IMR-90 (cell line): ENCODE results near the gene GRIK5. TPM values are rescaled to one million over a fixed set of nuclear protein-coding genes. Genes with fewer than 3 reads are reported as not detected.

Source experiments
- ATAC-seq: fragments of 200-7000 bp; cut with Tn5 transposase; 2 replicates; pipeline ENCODE4 v1.9.1; 2020; ENCODE audit warnings: low read depth, mild to moderate bottlenecking, moderate library complexity
- BruUV-seq: library from RNA; stranded (reverse); fragments of 400-500 nt; replicated peaks from 2 replicates; lab custom pipeline; 2021; lab: Mats Ljungman, UMichigan
- CTCF ChIA-PET: fragments of 300-600 bp; formaldehyde crosslinking; extraction: SDS; loops from one replicate; lab custom pipeline; 2021; ENCODE audit warnings: antibody characterized with exemption; lab: Yijun Ruan, JAX
- POLR2A ChIA-PET: fragments of 300-600 bp; sonication (Branson Sonifier 250); formaldehyde crosslinking; loops from one replicate; lab custom pipeline; 2022; ENCODE audit warnings: antibody characterized with exemption; ENCODE audit not compliant: unreplicated experiment; lab: Charles Lee
- DNase-seq: peaks from one replicate; pipeline ENCODE4 v3.0.0; 2013
- H2AFZ ChIP-seq: replicated peaks from 2 replicates; pipeline ENCODE3; 2013; ENCODE audit warnings: low read length, mild to moderate bottlenecking; ENCODE audit not compliant: poor library complexity
- H2AK5ac ChIP-seq: 2 replicates; pipeline ENCODE4 v1.6.1; 2013; ENCODE audit warnings: low read depth, low read length, inconsistent platforms
- H2AK9ac ChIP-seq: replicated peaks from 2 replicates; pipeline ENCODE3; 2013; ENCODE audit warnings: mild to moderate bottlenecking, low read depth, low read length, moderate library complexity; ENCODE audit not compliant: poor library complexity
- H2BK120ac ChIP-seq: 2 replicates; pipeline ENCODE4 v1.6.1; 2013; ENCODE audit warnings: low read depth, low read length, inconsistent platforms
- H2BK15ac ChIP-seq: 3 replicates; pipeline ENCODE4 v1.6.1; 2013; ENCODE audit warnings: low read depth, low read length, inconsistent platforms
- H2BK20ac ChIP-seq: 2 replicates; pipeline ENCODE4 v1.6.1; 2013; ENCODE audit warnings: low read depth, mild to moderate bottlenecking, inconsistent platforms, low read length, moderate library complexity
- H2BK5ac ChIP-seq: 2 replicates; pipeline ENCODE4 v1.6.1; 2013; ENCODE audit warnings: mild to moderate bottlenecking, low read depth, low read length, inconsistent platforms; ENCODE audit not compliant: poor library complexity, severe bottlenecking
- H3K14ac ChIP-seq: replicated peaks from 2 replicates; pipeline ENCODE4 v1.6.1; 2013; ENCODE audit warnings: low read depth, low read length, inconsistent platforms
- H3K18ac ChIP-seq: 2 replicates; pipeline ENCODE4 v1.6.1; 2013; ENCODE audit warnings: low read depth, low read length, control low read depth
- H3K23ac ChIP-seq: 2 replicates; pipeline ENCODE4 v1.6.1; 2013; ENCODE audit warnings: low read depth, low read length, inconsistent platforms
- H3K27ac ChIP-seq: 2 replicates; pipeline ENCODE4 v1.5.1; 2013; ENCODE audit warnings: mild to moderate bottlenecking, control low read depth, low read length; ENCODE audit not compliant: insufficient read depth
- H3K27me3 ChIP-seq: 2 replicates; pipeline ENCODE4 v1.6.1; 2013; ENCODE audit warnings: low read length; ENCODE audit not compliant: control insufficient read depth, insufficient read depth
- H3K36me3 ChIP-seq: 2 replicates; pipeline ENCODE4 v1.6.1; 2013; ENCODE audit warnings: low read length, mixed read lengths; ENCODE audit not compliant: control insufficient read depth, insufficient read depth
- H3K4ac ChIP-seq: 2 replicates; pipeline ENCODE4 v1.6.1; 2013; ENCODE audit warnings: low read depth, low read length, inconsistent platforms
- H3K4me1 ChIP-seq: 2 replicates; pipeline ENCODE4 v1.6.1; 2013; ENCODE audit warnings: low read length, mixed read lengths; ENCODE audit not compliant: control insufficient read depth, insufficient read depth
- H3K4me2 ChIP-seq: 2 replicates; pipeline ENCODE4 v1.6.1; 2013; ENCODE audit warnings: low read depth, mild to moderate bottlenecking, control low read depth, low read length, moderate library complexity
- H3K4me3 ChIP-seq: 2 replicates; pipeline ENCODE4 v1.5.1; 2013; ENCODE audit warnings: low read depth, mild to moderate bottlenecking, control low read depth, low read length, moderate library complexity; ENCODE audit not compliant: insufficient read depth
- H3K56ac ChIP-seq: 2 replicates; pipeline ENCODE4 v1.6.1; 2013; ENCODE audit warnings: low read length, inconsistent platforms; ENCODE audit not compliant: insufficient read depth; ENCODE audit errors: extremely low read depth
- H3K79me1 ChIP-seq, 2 experiments: 2 replicates each; pipeline ENCODE4 v1.6.1; 2013; ENCODE audit warnings: low read length in 2 of 2, inconsistent platforms in 1 of 2, low read depth in 1 of 2
- H3K9ac ChIP-seq: 2 replicates; pipeline ENCODE4 v1.6.1; 2013; ENCODE audit warnings: low read depth, low read length, control low read depth
- H3K9me1 ChIP-seq: 2 replicates; pipeline ENCODE4 v1.6.1; 2013; ENCODE audit warnings: low read length, inconsistent platforms; ENCODE audit not compliant: insufficient read depth
- H3K9me3 ChIP-seq: 2 replicates; pipeline ENCODE4 v1.6.1; 2013; ENCODE audit warnings: low read length; ENCODE audit not compliant: control insufficient read depth, insufficient read depth
- H4K20me1 ChIP-seq: 2 replicates; pipeline ENCODE4 v1.6.1; 2013; ENCODE audit warnings: low read length, inconsistent platforms; ENCODE audit not compliant: insufficient read depth
- H4K5ac ChIP-seq: 2 replicates; pipeline ENCODE4 v1.6.1; 2013; ENCODE audit warnings: mild to moderate bottlenecking, low read depth, low read length, control low read depth
- H4K8ac ChIP-seq, 2 experiments: 2 replicates each; pipeline ENCODE4 v1.6.1; 2013; ENCODE audit warnings: low read depth in 2 of 2, low read length in 2 of 2, control low read depth in 1 of 2, inconsistent platforms in 1 of 2
- H4K91ac ChIP-seq: 2 replicates; pipeline ENCODE4 v1.6.1; 2013; ENCODE audit warnings: low read depth, low read length, inconsistent platforms; ENCODE audit not compliant: insufficient read depth
- CEBPB ChIP-seq: IDR thresholded peaks from 2 replicates; pipeline ENCODE4 v1.6.1; 2012; ENCODE audit warnings: low read depth, low read length, improper control_type of control experiment
- CHD1 ChIP-seq: IDR thresholded peaks from 2 replicates; pipeline ENCODE4 v1.6.1; 2012; ENCODE audit warnings: low read depth, low read length, improper control_type of control experiment
- ELK1 ChIP-seq: fragments of 150-350 bp; IDR thresholded peaks from 2 replicates; pipeline ENCODE4 v1.6.1; 2016; ENCODE audit warnings: low read depth, mild to moderate bottlenecking, low read length, moderate library complexity, borderline replicate concordance
- MAFK ChIP-seq: IDR thresholded peaks from 2 replicates; pipeline ENCODE4 v1.6.1; 2012; ENCODE audit warnings: low read depth, low read length, improper control_type of control experiment
- MAZ ChIP-seq: IDR thresholded peaks from 2 replicates; pipeline ENCODE4 v1.6.1; 2012; ENCODE audit warnings: low read depth, mild to moderate bottlenecking, low read length, improper control_type of control experiment, moderate library complexity, borderline replicate concordance
- MXI1 ChIP-seq: IDR thresholded peaks from 2 replicates; pipeline ENCODE4 v1.6.1; 2012; ENCODE audit warnings: low read depth, mild to moderate bottlenecking, low read length, moderate library complexity, borderline replicate concordance
- POLR2A ChIP-seq: IDR thresholded peaks from 2 replicates; pipeline ENCODE4 v1.6.1; 2012; ENCODE audit warnings: mild to moderate bottlenecking, low read depth, low read length
- RAD21 ChIP-seq: IDR thresholded peaks from 2 replicates; pipeline ENCODE4 v1.6.1; 2012; ENCODE audit warnings: low read length, improper control_type of control experiment
- WGBS, 2 experiments: methylation state at CpG; one replicate each; pipeline versions ENCODE4 v1.1.5 to v1.1.7; 2013; ENCODE audit warnings: missing lambda C conversion rate in 2 of 2; ENCODE audit not compliant: insufficient read length in 1 of 2; ENCODE audit errors: extremely low coverage in 2 of 2; 5-methylcytosine and 5-hydroxymethylcytosine counted together
- dilution Hi-C: fragments of 300-500 bp; cut with HindIII; formaldehyde crosslinking; loops from one replicate; pipeline ENCODE4 v1.14.3; 2018; ENCODE audit warnings: low sequenced_read_pairs; ENCODE audit not compliant: unreplicated experiment
- in situ Hi-C: fragments of 300-500 bp; cut with MboI; formaldehyde crosslinking; loops from 3 replicates; pipeline ENCODE4 v1.14.3; 2019; ENCODE audit warnings: low sequenced_read_pairs, inconsistent platforms, mixed read lengths
- intact Hi-C: fragments of 100-400 bp; cut with micrococcal nuclease; formaldehyde crosslinking; loops from 2 replicates; pipeline ENCODE4 v1.10.0; 2022
- polyA plus RNA-seq, 3 experiments: library from polyadenylated mRNA; depleted of rRNA; stranded (reverse); fragments of >200 nt; gene quantifications; 2 replicates each; pipeline ENCODE4 v1.2.3, GENCODE V29; 2012; ENCODE audit warnings: low replicate concordance in 1 of 3
- total RNA-seq: library from RNA; depleted of rRNA; stranded (reverse); fragments of >200 nt; gene quantifications from 2 replicates; pipeline ENCODE4 v1.2.3, GENCODE V29; 2012
- TF ChIP-seq, protein P1 (sequence below): conservative IDR thresholded peaks from 2 replicates; pipeline ENCODE4 v1.5.1; 2012; ENCODE audit warnings: mild to moderate bottlenecking, low read depth, low read length, improper control_type of control experiment

Gene GRIK5
- total and polyA plus RNA-seq, 2 of the 4 experiments (the other 2 are of a cell fraction): 0.10 TPM; not detected in 1

- Histone ChIP-seq H4K20me1 (no peaks in the 10 kb centered on the region), H2AFZ (no peak overlapping the region), H3K4ac (no peak overlapping the region), H4K5ac (no peak overlapping the region), H3K4me3 (no peak overlapping the region), H3K9me3 (no peaks in the 10 kb centered on the region), H2AK5ac (no peak overlapping the region), H3K4me1 (no peaks in the 10 kb centered on the region), H3K27me3 (no peaks in the 10 kb centered on the region; the same call in 1 of the 2 replicates), H3K27ac (no peak overlapping the region), H3K9me1 (no peaks in the 10 kb centered on the region), H3K4me2 (no peak overlapping the region), H3K23ac (no peak overlapping the region), H4K91ac (no peak overlapping the region), H2BK15ac (no peak overlapping the region), H3K36me3 (no peaks in the 10 kb centered on the region), H3K56ac (no peak overlapping the region), H3K18ac (no peak overlapping the region), H3K79me1 (no peaks in the 10 kb centered on the region), H2BK20ac (no peak overlapping the region), H3K9ac (no peak overlapping the region), H3K14ac (no peak overlapping the region), H4K8ac (no peak overlapping the region), H2BK120ac (no peak overlapping the region), H2BK5ac (no peak overlapping the region), H2AK9ac (no peak overlapping the region)
- intact Hi-C loops: no loop called here
- in situ Hi-C loops: no loop called here
- 54% methylated on average over 3 of the region's 6 CpGs; no CpG with 5 or more reads in 1 of the 2 experiments for WGBS, 2 experiments
- no TSS peak for BruUV-seq
- DNase-seq (no peak), ATAC-seq (no peak)
- no peak for TF ChIP-seq RAD21
- no peak for TF ChIP-seq POLR2A
- TF ChIP-seq, protein P1, sequence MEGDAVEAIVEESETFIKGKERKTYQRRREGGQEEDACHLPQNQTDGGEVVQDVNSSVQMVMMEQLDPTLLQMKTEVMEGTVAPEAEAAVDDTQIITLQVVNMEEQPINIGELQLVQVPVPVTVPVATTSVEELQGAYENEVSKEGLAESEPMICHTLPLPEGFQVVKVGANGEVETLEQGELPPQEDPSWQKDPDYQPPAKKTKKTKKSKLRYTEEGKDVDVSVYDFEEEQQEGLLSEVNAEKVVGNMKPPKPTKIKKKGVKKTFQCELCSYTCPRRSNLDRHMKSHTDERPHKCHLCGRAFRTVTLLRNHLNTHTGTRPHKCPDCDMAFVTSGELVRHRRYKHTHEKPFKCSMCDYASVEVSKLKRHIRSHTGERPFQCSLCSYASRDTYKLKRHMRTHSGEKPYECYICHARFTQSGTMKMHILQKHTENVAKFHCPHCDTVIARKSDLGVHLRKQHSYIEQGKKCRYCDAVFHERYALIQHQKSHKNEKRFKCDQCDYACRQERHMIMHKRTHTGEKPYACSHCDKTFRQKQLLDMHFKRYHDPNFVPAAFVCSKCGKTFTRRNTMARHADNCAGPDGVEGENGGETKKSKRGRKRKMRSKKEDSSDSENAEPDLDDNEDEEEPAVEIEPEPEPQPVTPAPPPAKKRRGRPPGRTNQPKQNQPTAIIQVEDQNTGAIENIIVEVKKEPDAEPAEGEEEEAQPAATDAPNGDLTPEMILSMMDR: no peak
- no peak for TF ChIP-seq MXI1
- no peak for TF ChIP-seq CEBPB
- no peak for TF ChIP-seq MAFK
- no peak for TF ChIP-seq CHD1
- TF ChIP-seq ELK1: no peak
- no peak for TF ChIP-seq MAZ
- POLR2A ChIA-PET: no interaction called here
- dilution Hi-C loops: no loop called here
- CTCF ChIA-PET: interaction anchor here (1.1 kb wide), 2 partner anchors 10 to 17 kb away, joined by 3 to 4 read pairs; no protein-coding TSS in a partner anchor
Observed at GRCh38 chr19:42098781-42099180, 28.8 kb upstream of the GRIK5 start.
